B cell (primary cell): Measurements from ENCODE around the gene ACIN1. TPM values are rescaled to one million over a fixed set of nuclear protein-coding genes. Genes with fewer than 3 reads are reported as not detected.

Source experiments
- ATAC-seq: fragments of 200-7000 bp; cut with Tn5 transposase; one replicate; pipeline ENCODE4 v1.10.0; 2021; ENCODE audit warnings: low read depth, mild to moderate bottlenecking, moderate number of reproducible peaks, moderate library complexity
- CTCF ChIA-PET: fragments of 350-600 bp; sonication (Branson Sonifier 250); formaldehyde crosslinking; loops from one replicate; lab custom pipeline; 2021; ENCODE audit warnings: antibody characterized with exemption, inconsistent platforms; lab: Charles Lee
- POLR2A ChIA-PET: fragments of 350-600 bp; sonication (Branson Sonifier 250); formaldehyde crosslinking; loops from one replicate; lab custom pipeline; 2021; ENCODE audit warnings: antibody characterized with exemption; lab: Charles Lee
- DNase-seq: peaks from one replicate; pipeline ENCODE4 v3.0.0; 2013
- H2AFZ ChIP-seq: 2 replicates; pipeline ENCODE4 v1.6.1; 2012; ENCODE audit warnings: mild to moderate bottlenecking, low read depth, low read length; ENCODE audit not compliant: insufficient read depth, poor library complexity, severe bottlenecking
- H3K27ac ChIP-seq, 2 donors: 1 replicate in 1 of 2; 2 replicates in 1 of 2; pipeline ENCODE4 v1.5.1; 2012 to 2013; ENCODE audit warnings: low read length in 2 of 2, mild to moderate bottlenecking in 2 of 2, moderate library complexity in 1 of 2
- H3K27me3 ChIP-seq, 4 experiments: fragments of 200-600 bp in 1 of 4; sonication (generic) in 1 of 4; replicated peaks in 1 of 4; 1 replicate in 2 of 4; 2 replicates in 2 of 4; pipeline versions ENCODE4 v1.6.1 to v1.7.0; 2013 to 2016; ENCODE audit warnings: low read length in 3 of 4, mild to moderate bottlenecking in 2 of 4, mixed read lengths in 1 of 4, moderate library complexity in 1 of 4; ENCODE audit not compliant: insufficient read depth in 4 of 4, control insufficient read depth in 3 of 4; ENCODE audit errors: control extremely low read depth in 1 of 4
- H3K36me3 ChIP-seq, 2 experiments: replicated peaks in 1 of 2; 1 replicate in 1 of 2; 2 replicates in 1 of 2; pipeline versions ENCODE4 v1.6.1 to v1.7.1; 2013; ENCODE audit warnings: low read length in 1 of 2; ENCODE audit not compliant: insufficient read depth in 2 of 2, control insufficient read depth in 1 of 2; ENCODE audit errors: control extremely low read depth in 1 of 2, extremely low read depth in 1 of 2
- H3K4me1 ChIP-seq, 2 donors: fragments of 200-600 bp in 1 of 2; sonication (generic) in 1 of 2; 1 replicate in 1 of 2; 2 replicates in 1 of 2; pipeline versions ENCODE4 v1.5.1 to v1.6.1; 2013 to 2017; ENCODE audit warnings: low read length in 2 of 2; ENCODE audit not compliant: control insufficient read depth in 2 of 2, insufficient read depth in 2 of 2
- H3K4me2 ChIP-seq: replicated peaks from 2 replicates; pipeline ENCODE3; 2012; ENCODE audit warnings: mild to moderate bottlenecking, low read depth, low read length; ENCODE audit not compliant: poor library complexity, severe bottlenecking
- H3K4me3 ChIP-seq, 5 experiments: fragments of 200-600 bp in 1 of 5; sonication (generic) in 1 of 5; 1 replicate in 3 of 5; 2 replicates in 2 of 5; pipeline versions ENCODE4 v1.5.1 to v1.7.0; 2011 to 2016; ENCODE audit warnings: low read length in 4 of 5, mild to moderate bottlenecking in 4 of 5, low read depth in 2 of 5, control low read depth in 1 of 5, moderate library complexity in 1 of 5; ENCODE audit not compliant: insufficient read depth in 1 of 5; ENCODE audit errors: control extremely low read depth in 1 of 5, extremely low read depth in 1 of 5
- H3K79me2 ChIP-seq: fragments of 200-600 bp; sonication (generic); one replicate; pipeline ENCODE4 v1.6.0; 2016; ENCODE audit warnings: low read length; ENCODE audit not compliant: control insufficient read depth, insufficient read depth
- H3K9ac ChIP-seq: fragments of 200-600 bp; sonication (generic); 2 replicates; pipeline ENCODE4 v1.6.1; 2017; ENCODE audit warnings: mild to moderate bottlenecking, low read length, moderate library complexity
- H3K9me3 ChIP-seq, 3 donors: one replicate each; pipeline versions ENCODE4 v1.6.1 to v1.7.1; 2013; ENCODE audit warnings: low read length in 2 of 3; ENCODE audit not compliant: control insufficient read depth in 2 of 3, insufficient read depth in 1 of 3; ENCODE audit errors: control extremely low read depth in 1 of 3
- H4K20me1 ChIP-seq: 2 replicates; pipeline ENCODE4 v1.6.0; 2012; ENCODE audit warnings: mild to moderate bottlenecking, low read length; ENCODE audit not compliant: insufficient read depth, control insufficient read depth, poor library complexity, severe bottlenecking
- H3K27ac Mint-ChIP-seq: one replicate; pipeline ENCODE4 v1.8.0; 2021; ENCODE audit warnings: mixed read lengths
- H3K27me3 Mint-ChIP-seq: one replicate; pipeline ENCODE4 v1.8.0; 2021; ENCODE audit warnings: mixed read lengths
- H3K4me1 Mint-ChIP-seq: one replicate; pipeline ENCODE4 v1.8.0; 2021; ENCODE audit warnings: mixed read lengths
- H3K4me3 Mint-ChIP-seq: one replicate; pipeline ENCODE4 v1.8.0; 2021; ENCODE audit warnings: mixed read lengths
- H3K9me3 Mint-ChIP-seq: one replicate; pipeline ENCODE4 v1.8.0; 2022; ENCODE audit warnings: mixed read lengths; ENCODE audit not compliant: insufficient read depth
- CTCF ChIP-seq: fragments of 200-600 bp; IDR thresholded peaks from one replicate; pipeline ENCODE4 v1.8.0; 2022; ENCODE audit warnings: antibody characterized with exemption, mild to moderate bottlenecking
- EZH2 ChIP-seq: IDR thresholded peaks from 2 replicates; pipeline ENCODE4 v1.6.1; 2012; ENCODE audit warnings: borderline replicate concordance, low read depth, mild to moderate bottlenecking, moderate library complexity, low read length; ENCODE audit not compliant: insufficient read depth, poor library complexity, severe bottlenecking
- WGBS: methylation state at CpG from one replicate; pipeline ENCODE4 v1.1.5; 2013; ENCODE audit warnings: missing lambda C conversion rate; ENCODE audit not compliant: insufficient coverage; 5-methylcytosine and 5-hydroxymethylcytosine counted together
- intact Hi-C: fragments of 100-400 bp; cut with micrococcal nuclease; formaldehyde crosslinking; loops from one replicate; pipeline ENCODE4 v1.10.0; 2022
- polyA plus RNA-seq: library from polyadenylated mRNA; depleted of rRNA; stranded (reverse); fragments of >200 nt; gene quantifications from 2 replicates; pipeline ENCODE4 v1.2.3, GENCODE V29; 2012
- total RNA-seq, 2 donors: library from RNA; stranded (reverse); fragments of 120-200 nt in 1 of 2; gene quantifications; 1 replicate in 1 of 2; 2 replicates in 1 of 2; pipeline versions ENCODE4 v1.2.3 to v1.2.4, GENCODE V29; 2013 to 2022

ACIN1 gene
- total and polyA plus RNA-seq, 2 donors (not counting 1 experiment from before 2014, with no cell fraction given), result 178 to 359 TPM

GRCh38 chr14:23033801-23034497 lies 61.0 kb downstream of the ACIN1 start:
- peak overlapping the region; percentile 78 for H3K4me2 ChIP-seq
- no peak for ATAC-seq
- H3K9me3 ChIP-seq, result no peaks in the 10 kb centered on the region
- Mint-ChIP-seq H3K9me3 (no peaks in the 10 kb centered on the region), H3K4me3 (peak overlapping the region; percentile 86), H3K27me3 (no peaks in the 10 kb centered on the region), H3K4me1 (peaks cover 32% of the 10 kb centered on the region), H3K27ac (peak overlapping the region; percentile 93)
- peak overlapping the region; percentile 89 for H2AFZ ChIP-seq
- peak overlapping the region; percentile 84 for H3K9ac ChIP-seq
- WGBS, result 14% methylated on average over 10 of the region's 17 CpGs
- DNase-seq, result no peak
- H3K27me3 ChIP-seq, result no peaks in the 10 kb centered on the region
- H4K20me1 ChIP-seq, result no peaks in the 10 kb centered on the region
- POLR2A ChIA-PET, result interaction anchor here (2.1 kb wide), 1 partner anchor 27 kb away, joined by 8 read pairs; no protein-coding TSS in a partner anchor
- peaks cover 14 to 20% of the 10 kb centered on the region in 2 donors for H3K4me1 ChIP-seq
- no peak for TF ChIP-seq EZH2
- H3K79me2 ChIP-seq, result peaks cover 22% of the 10 kb centered on the region
- peak overlapping the region; percentile 81 to 93 for H3K27ac ChIP-seq
- CTCF ChIA-PET, result interaction anchor here (0.7 to 2.5 kb wide), 9 partner anchors 24 to 477 kb away, joined by 3 to 12 read pairs (median 4); partner anchors contain the start of gene CDH24
- peak overlapping the region; percentile 7 to 77 (median 63) for H3K4me3 ChIP-seq
- intact Hi-C loops, result loop anchor here (1.0 to 2.0 kb wide), 3 partner anchors 24 to 287 kb away; partner anchors contain the start of genes PABPN1 and RBM23
- H3K36me3 ChIP-seq, result peaks cover 4 to 22% of the 10 kb centered on the region in 2 experiments

- Mint-ChIP-seq H3K4me1 (peaks cover 35% of the 10 kb centered on the region), H3K27ac (peak overlapping the region; percentile 46), H3K4me3 (peak overlapping the region; percentile 49), H3K27me3 (no peaks in the 10 kb centered on the region), H3K9me3 (no peaks in the 10 kb centered on the region)
- ATAC-seq, result no peak
- H3K4me1 ChIP-seq, result peaks cover 14 to 23% of the 10 kb centered on the region in 2 donors
- peaks cover 22% of the 10 kb centered on the region for H3K79me2 ChIP-seq
- intact Hi-C loops, result no loop called here
- H4K20me1 ChIP-seq, result no peaks in the 10 kb centered on the region
- H3K4me3 ChIP-seq, result no peak overlapping the region
- no peak overlapping the region for H3K27ac ChIP-seq
- CTCF ChIA-PET, result interaction anchor here (0.7 to 2.5 kb wide), 7 partner anchors 25 to 476 kb away, joined by 3 to 12 read pairs (median 4); partner anchors contain the start of gene CDH24
- POLR2A ChIA-PET, result interaction anchor here (2.1 kb wide), 1 partner anchor 27 kb away, joined by 8 read pairs; no protein-coding TSS in a partner anchor
- peaks cover 4 to 23% of the 10 kb centered on the region in 2 experiments for H3K36me3 ChIP-seq
- H2AFZ ChIP-seq, result no peak overlapping the region
- no peak overlapping the region for H3K9ac ChIP-seq
- no peaks in the 10 kb centered on the region for H3K9me3 ChIP-seq
- TF ChIP-seq CTCF, result no peak
- WGBS, result 98% methylated on average over 10 of the region's 10 CpGs
- DNase-seq, result no peak
- peak overlapping the region; percentile 78 for H3K4me2 ChIP-seq
- H3K27me3 ChIP-seq, result no peaks in the 10 kb centered on the region
Observed at GRCh38 chr14:23033251-23033727, 61.6 kb downstream of the ACIN1 start.
